NOMO-1 treated with dmso at 0.1 percent for 144 hours (cell line): Measurements from ENCODE around the gene GATAD2A.

Source experiments
- DNase-seq: peaks from one replicate; lab custom pipeline; 2025; ENCODE audit not compliant: unreplicated experiment; lab: John Stamatoyannopoulos, UW

Gene GATAD2A

GRCh38 chr19:19528721-19529490 is 123.4 kb downstream of the GATAD2A start, which contains the start of gene YJEFN3:
Gene YJEFN3, plus strand, starts transcription at chr19:19528911. Its CDS starts 22 bp downstream, at chr19:19528933.
- no peak for DNase-seq

- no peak for DNase-seq
Observed at GRCh38 chr19:19529783-19530422, 124.4 kb downstream of the GATAD2A start.

- no peak for DNase-seq
Observed at GRCh38 chr19:19530423-19530804, 124.9 kb downstream of the GATAD2A start.

- no peak for DNase-seq
Observed at GRCh38 chr19:19530889-19531288, 125.4 kb downstream of the GATAD2A start.

- DNase-seq: peak; percentile 20
Observed at GRCh38 chr19:19531951-19532805, 126.7 kb downstream of the GATAD2A start.

- no peak for DNase-seq
Observed at GRCh38 chr19:19532806-19533701, 127.6 kb downstream of the GATAD2A start.

- no peak for DNase-seq
Observed at GRCh38 chr19:19533841-19534240, 128.4 kb downstream of the GATAD2A start.

- DNase-seq: no peak
Observed at GRCh38 chr19:19534556-19535265, 129.2 kb downstream of the GATAD2A start.

- no peak for DNase-seq
Observed at GRCh38 chr19:19535311-19536191, 130.1 kb downstream of the GATAD2A start.

- no peak for DNase-seq
Observed at GRCh38 chr19:19537075-19538048, 131.9 kb downstream of the GATAD2A start.

- DNase-seq: no peak
Observed at GRCh38 chr19:19538061-19538784, 132.7 kb downstream of the GATAD2A start, which contains the start of gene CILP2. Gene CILP2, plus strand, starts transcription at chr19:19538265. Its CDS starts 85 bp downstream, at chr19:19538350.

GRCh38 chr19:19538785-19539166 is 133.3 kb downstream of the GATAD2A start:
- DNase-seq: no peak

- no peak for DNase-seq
Observed at GRCh38 chr19:19539698-19540063, 134.2 kb downstream of the GATAD2A start.

GRCh38 chr19:19540064-19540714 is 134.7 kb downstream of the GATAD2A start:
- no peak for DNase-seq

- DNase-seq: no peak
Observed at GRCh38 chr19:19540715-19541515, 135.4 kb downstream of the GATAD2A start.

- DNase-seq: no peak
Observed at GRCh38 chr19:19541616-19542015, 136.1 kb downstream of the GATAD2A start.
